IPS-18c (cell line): ENCODE results near the gene BMPR1A.

ENCODE experiments used
- H3K4me3 ChIP-seq: 2 replicates; pipeline ENCODE4 v1.7.0; 2013; ENCODE audit warnings: low read depth, mild to moderate bottlenecking, low read length, moderate library complexity; ENCODE audit not compliant: insufficient read depth
- H3K9me3 ChIP-seq: one replicate; pipeline ENCODE4 v1.6.1; 2013; ENCODE audit warnings: mild to moderate bottlenecking, low read length, moderate library complexity; ENCODE audit not compliant: control insufficient read depth, insufficient read depth

The BMPR1A gene

GRCh38 chr10:86958901-86959736, 202.7 kb downstream of the BMPR1A start:
- no peaks in the 10 kb centered on the region for H3K9me3 ChIP-seq
- H3K4me3 ChIP-seq = no peak overlapping the region; the same call in 1 of the 2 replicates

GRCh38 chr10:86959737-86960002, 203.3 kb downstream of the BMPR1A start:
- no peaks in the 10 kb centered on the region for H3K9me3 ChIP-seq
- H3K4me3 ChIP-seq = no peak overlapping the region; the same call in 1 of the 2 replicates

- H3K9me3 ChIP-seq = no peaks in the 10 kb centered on the region
- H3K4me3 ChIP-seq = no peak overlapping the region; the same call in 1 of the 2 replicates
These were observed 203.8 kb downstream of the BMPR1A start for GRCh38 chr10:86960003-86960862.

GRCh38 chr10:86960863-86961434, 204.5 kb downstream of the BMPR1A start:
- no peak overlapping the region for H3K4me3 ChIP-seq
- no peaks in the 10 kb centered on the region for H3K9me3 ChIP-seq

- Histone ChIP-seq H3K4me3 (no peak overlapping the region), H3K9me3 (no peaks in the 10 kb centered on the region)
These were observed 205.2 kb downstream of the BMPR1A start for GRCh38 chr10:86961481-86962091.

GRCh38 chr10:86962136-86962980, 205.9 kb downstream of the BMPR1A start:
- Histone ChIP-seq H3K9me3 (no peaks in the 10 kb centered on the region), H3K4me3 (no peak overlapping the region; the same call in 1 of the 2 replicates)

GRCh38 chr10:86962981-86963310, 206.5 kb downstream of the BMPR1A start:
- H3K9me3 ChIP-seq = no peaks in the 10 kb centered on the region
- no peak overlapping the region for H3K4me3 ChIP-seq

- no peaks in the 10 kb centered on the region for H3K9me3 ChIP-seq
- H3K4me3 ChIP-seq = no peak overlapping the region
These were observed 207.0 kb downstream of the BMPR1A start for GRCh38 chr10:86963341-86963919.

GRCh38 chr10:86964061-86964846, 207.8 kb downstream of the BMPR1A start:
- Histone ChIP-seq H3K9me3 (no peaks in the 10 kb centered on the region), H3K4me3 (no peak overlapping the region)

GRCh38 chr10:86964847-86965190, 208.4 kb downstream of the BMPR1A start:
- Histone ChIP-seq H3K9me3 (no peaks in the 10 kb centered on the region), H3K4me3 (no peak overlapping the region)

- Histone ChIP-seq H3K4me3 (no peak overlapping the region), H3K9me3 (no peaks in the 10 kb centered on the region)
These were observed 209.7 kb downstream of the BMPR1A start for GRCh38 chr10:86965986-86966654.

GRCh38 chr10:86967481-86967941, 211.1 kb downstream of the BMPR1A start:
- no peaks in the 10 kb centered on the region for H3K9me3 ChIP-seq
- no peak overlapping the region for H3K4me3 ChIP-seq

- no peaks in the 10 kb centered on the region for H3K9me3 ChIP-seq
- no peak within 1 kb of the TSS for H3K4me3 ChIP-seq
These were observed 212.0 kb downstream of the BMPR1A start, which contains the start of gene ADIRF for GRCh38 chr10:86968271-86968993. Gene ADIRF, plus strand, starts transcription at chr10:86968482. Its CDS starts 63 bp downstream, at chr10:86968545.

- Histone ChIP-seq H3K9me3 (no peaks in the 10 kb centered on the region), H3K4me3 (no peak overlapping the region)
These were observed 212.6 kb downstream of the BMPR1A start for GRCh38 chr10:86968994-86969355.
